ENCODE results near the gene NETO2.
"Not testable (repeated sequence)": the region's sequence is repeated elsewhere in the genome, so short reads cannot be mapped to it uniquely, and the experiment has no call there.

NETO2 gene

DNA sequence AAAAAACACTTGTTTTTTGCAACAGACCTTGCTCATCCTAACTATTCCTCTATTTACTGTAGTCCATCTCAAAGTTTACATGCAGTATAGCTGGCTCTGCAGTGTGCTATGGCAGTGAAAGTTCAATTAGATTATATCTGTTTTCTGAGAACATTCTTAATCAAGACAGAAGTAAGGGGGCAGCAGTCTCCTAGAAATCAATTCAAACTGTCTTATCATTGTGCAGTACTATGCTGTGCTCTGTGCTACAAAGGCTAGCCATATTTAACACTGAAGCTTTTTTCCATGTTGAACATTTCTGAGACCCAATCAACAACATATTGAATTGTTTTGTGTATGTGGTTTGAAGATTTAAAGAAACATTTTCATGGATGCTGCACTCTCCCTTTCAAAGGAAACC is 11.4 kb downstream of the NETO2 start:
- no peak for DNase-seq

DNA sequence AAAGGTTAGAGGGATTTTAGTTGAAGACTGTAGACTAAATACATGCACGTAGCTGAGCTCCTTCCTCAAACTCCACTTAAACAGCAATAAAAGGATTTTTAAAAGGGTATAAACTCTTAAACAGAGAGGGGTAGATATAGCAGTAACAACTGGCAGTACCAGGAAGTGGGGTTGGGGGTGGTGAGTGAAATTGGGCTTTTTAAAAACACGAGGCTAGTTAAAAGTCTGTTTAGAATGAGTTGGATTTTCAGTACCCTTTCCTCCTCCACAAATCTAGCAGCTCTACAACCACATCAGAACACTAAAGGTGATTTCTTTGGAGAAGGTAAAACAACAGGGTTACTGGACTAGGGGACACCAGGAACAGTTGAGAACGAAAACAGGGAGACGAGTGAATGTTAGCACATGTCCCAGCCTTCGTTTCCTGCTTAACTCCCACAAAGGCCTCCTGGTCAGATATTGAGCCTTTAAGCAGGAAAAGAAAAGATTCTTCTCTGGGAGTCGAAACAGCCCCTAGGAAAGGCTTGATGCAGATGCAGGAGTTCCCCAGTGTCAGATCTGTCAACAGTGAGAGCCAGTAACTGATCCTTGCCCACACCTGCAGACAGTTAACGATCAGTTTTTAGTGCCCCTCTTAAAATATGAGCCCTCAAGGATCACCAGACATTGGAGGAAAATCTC is 13.8 kb downstream of the NETO2 start:
- no peak for DNase-seq

- no peak for DNase-seq
Measured at GRCh38 chr16:47127541-47127940, 16.2 kb downstream of the NETO2 start.

- no peak for DNase-seq
Measured at GRCh38 chr16:47125757-47126156, 18.0 kb downstream of the NETO2 start.

DNA sequence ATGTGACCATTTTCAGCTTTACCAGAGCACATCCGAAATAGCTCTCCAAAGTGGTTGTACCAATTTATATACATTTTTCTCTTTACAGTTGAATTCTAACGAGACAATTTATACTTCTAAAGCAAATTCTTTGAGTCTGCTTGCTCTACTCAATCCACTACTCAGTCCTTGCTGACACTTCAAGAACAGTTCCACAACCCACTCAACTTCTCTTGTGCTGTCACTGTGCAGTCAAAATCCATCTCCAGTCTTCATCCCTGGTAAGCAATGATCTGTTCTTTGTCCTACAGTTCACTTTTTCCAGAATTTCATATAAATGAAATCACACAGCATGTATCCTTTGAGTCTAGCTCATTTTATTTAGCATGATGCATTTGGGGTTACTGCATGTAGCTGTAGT is 30.6 kb downstream of the NETO2 start:
- no peak for DNase-seq

- DNase-seq, result no peak
Measured at GRCh38 chr16:47110939-47111338, 32.8 kb downstream of the NETO2 start.

DNA sequence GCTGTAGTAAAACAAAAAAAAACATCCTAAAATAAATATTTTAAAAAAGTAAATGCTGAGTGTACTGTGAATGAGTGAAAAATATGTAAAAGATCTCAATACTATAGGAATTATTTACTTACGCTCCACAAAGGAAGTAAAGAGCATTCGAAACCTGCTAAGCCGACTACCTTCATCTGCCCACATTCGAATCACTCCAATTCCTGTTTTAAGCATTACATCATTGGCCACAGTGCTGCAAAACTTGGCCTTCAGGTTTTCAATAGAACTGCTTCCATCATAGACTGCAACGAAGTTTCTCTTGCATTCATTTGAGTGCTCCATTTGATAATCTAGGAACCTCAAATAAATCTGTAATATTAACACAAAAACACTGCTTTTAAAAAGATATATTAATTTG is 34.4 kb downstream of the NETO2 start:
- no peak for DNase-seq

GRCh38 chr16:47102921-47103320 is 40.8 kb downstream of the NETO2 start:
- DNase-seq, result not testable (repeated sequence)

GRCh38 chr16:47097154-47097553 is 46.6 kb downstream of the NETO2 start:
- not testable (repeated sequence) for DNase-seq

DNA sequence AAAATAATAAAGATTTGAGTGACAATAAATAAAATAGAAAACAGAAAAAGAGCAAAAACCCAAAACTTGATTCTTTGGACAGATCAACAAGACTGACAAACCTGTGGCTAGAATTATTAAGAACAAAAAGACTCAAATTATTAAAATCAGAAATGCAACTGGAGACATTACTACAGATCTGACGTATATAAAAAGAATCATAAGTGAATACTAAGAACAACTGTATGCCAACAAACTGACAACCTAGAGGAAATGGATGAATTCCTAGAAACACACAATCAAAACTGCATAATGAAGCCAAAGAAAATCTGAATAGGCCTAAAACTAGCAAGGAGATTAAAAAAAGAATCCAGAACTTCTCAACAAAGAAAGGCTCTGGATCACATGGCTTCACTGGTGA is 47.4 kb downstream of the NETO2 start:
- DNase-seq, result no peak

DNA sequence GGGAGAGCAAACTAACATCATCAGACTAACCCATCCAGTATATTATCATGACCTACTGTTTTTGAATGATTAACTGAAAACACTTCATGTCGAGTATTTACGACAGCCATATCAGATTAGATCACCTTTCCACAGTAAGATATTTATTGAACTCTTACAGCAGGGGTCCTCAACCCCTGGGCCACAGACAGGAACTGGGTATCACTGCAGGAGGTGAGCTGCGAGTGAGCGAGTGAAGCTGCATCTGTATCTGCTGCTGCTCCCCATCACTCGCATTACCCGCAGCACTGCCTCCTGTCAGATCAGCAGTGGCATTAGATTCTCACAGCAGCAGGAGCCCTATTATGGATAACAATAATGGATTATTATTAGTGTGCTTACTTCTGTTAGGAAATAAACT is 59.5 kb downstream of the NETO2 start:
- no peak for DNase-seq

DNA sequence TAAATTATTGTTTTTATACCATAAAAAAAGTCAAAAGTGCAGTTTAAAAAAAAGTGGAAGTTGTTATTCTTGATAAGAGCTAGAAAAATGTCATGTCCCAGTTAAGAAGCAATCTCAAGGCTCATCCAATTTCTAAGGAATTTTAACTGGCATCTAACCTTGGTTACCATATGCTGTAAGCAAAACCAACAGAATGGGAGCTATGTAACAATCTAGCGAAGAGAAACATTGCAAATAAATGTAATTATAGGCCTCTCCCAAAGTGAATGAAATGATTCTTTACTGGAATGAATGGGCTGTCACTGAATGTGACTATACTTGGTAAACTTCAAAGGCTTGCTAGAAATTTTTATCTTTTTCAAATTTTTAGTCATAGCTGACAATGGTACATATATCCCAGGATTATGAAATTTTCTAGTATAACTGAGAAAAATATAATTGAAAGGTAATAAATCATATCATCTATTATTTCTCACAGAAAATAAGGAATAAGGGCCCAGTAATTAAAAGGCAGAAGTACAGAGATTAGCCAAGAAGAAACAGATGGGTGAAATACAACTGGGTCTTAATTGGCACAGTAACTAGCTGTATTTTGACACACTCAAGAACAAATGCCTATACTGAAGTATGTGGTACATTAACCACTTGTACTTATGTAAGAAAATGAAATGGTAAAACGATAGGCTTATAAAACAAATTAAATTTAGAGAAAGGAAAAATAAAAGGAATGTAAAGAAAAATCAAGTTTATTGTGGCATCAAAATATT is 61.5 kb downstream of the NETO2 start:
- DNase-seq, result no peak

GRCh38 chr16:47081115-47081514 is 62.6 kb downstream of the NETO2 start:
- no peak for DNase-seq

GRCh38 chr16:47079860-47080259 is 63.9 kb downstream of the NETO2 start:
- DNase-seq, result no peak

GRCh38 chr16:47073223-47074155 is 70.3 kb downstream of the NETO2 start:
- DNase-seq, result no peak

DNA sequence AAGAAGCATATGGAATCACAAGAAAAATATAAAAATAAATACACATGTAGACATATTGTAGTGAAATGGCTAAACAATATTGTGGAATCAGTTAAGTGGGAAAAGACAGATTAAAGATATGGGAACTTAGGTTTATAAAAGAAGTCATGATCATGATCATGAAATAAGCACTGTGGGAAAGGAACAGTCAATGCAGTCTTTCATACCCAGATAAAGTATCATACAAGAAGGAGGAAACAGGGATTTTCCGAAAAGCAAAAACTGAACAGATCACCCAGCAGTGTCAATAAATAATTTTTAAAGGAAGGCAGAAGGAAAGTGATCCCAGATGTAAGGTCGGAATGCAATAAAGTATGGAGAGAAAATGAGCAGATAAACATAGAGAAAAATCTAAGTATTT is 71.6 kb downstream of the NETO2 start:
- no peak for DNase-seq

DNA sequence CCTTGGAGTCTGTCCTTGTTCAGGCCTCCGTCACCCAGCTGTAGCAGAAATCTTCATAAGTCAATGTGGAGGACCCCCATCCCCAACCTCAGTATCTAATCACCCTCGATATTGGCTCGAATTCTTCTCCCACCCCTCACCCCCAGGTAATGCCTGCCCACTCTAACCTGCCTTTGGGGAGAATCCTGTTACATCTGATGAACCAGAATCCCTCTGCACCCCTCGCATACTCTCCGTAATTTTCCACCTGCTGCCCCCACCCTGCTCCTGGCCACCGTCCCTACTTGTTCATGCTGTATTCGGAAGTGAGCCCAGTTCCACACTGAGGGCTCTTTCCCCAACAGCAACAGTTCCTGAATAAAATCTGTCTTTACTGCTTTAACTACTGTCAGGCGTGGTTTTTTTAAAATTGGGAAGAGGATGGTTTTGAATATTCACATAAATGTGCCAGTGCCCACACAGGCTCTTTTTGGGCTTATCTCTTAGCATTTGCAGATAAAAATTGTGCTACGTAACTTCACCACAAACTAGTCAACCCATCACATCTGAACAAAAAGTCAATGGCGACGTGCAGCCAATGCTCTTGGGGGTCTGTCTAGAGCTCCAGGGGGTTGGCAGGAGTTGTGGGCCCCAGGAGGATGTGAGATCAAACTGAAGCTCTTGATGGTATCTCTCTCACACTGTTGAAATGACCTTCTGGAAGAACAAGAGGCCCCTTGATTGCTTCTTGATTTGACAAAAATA is 73.7 kb downstream of the NETO2 start:
- no peak for DNase-seq

GRCh38 chr16:47069313-47069712 is 74.4 kb downstream of the NETO2 start:
- DNase-seq, result no peak

GRCh38 chr16:47067203-47067602 is 76.5 kb downstream of the NETO2 start:
- DNase-seq, result no peak

GRCh38 chr16:47065766-47066688 is 77.7 kb downstream of the NETO2 start:
- DNase-seq, result no peak

GRCh38 chr16:47064775-47065174 is 79.0 kb downstream of the NETO2 start:
- DNase-seq, result no peak
